ENCODE results near the gene C4A. TPM values are rescaled to one million over a fixed set of nuclear protein-coding genes. Genes with fewer than 3 reads are reported as not detected.
"Not testable (repeated sequence)": the region's sequence is repeated elsewhere in the genome, so short reads cannot be mapped to it uniquely, and the experiment has no call there.

The C4A gene
- total and polyA plus RNA-seq, 4 donors, result 47.5 to 107 (median 62.1) TPM

DNA sequence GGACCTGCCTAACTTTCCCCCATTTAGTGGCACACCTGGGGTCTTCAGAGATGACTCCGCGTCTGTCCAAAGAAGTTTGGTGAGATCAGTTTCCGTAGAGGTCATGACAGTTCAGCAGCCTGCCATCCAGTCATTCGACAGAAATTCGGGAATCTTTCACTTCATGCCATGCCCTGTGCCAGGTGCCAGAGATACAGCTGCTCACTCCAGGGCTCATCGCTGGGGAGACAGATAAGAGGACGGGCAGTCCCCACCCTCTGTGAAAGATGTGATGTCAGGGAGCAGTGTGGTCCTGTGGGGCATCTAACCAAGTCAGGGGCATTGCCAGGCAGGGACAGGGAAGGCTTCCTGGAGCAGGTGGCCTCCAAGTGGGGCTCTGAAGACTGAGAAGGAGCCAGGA lies 21.4 kb downstream of the C4A start:
- not testable (repeated sequence) for H3K4me1 ChIP-seq (ENCODE audit: control insufficient read depth, insufficient read depth, low read length); H3K9me3 ChIP-seq (ENCODE audit: control insufficient read depth, insufficient read depth, low read length); DNase-seq (ENCODE audit: low read depth in 4 of 6, low spot score in 6 of 6); H3K4me3 ChIP-seq (ENCODE audit: low read depth, low read length); H3K27ac ChIP-seq (ENCODE audit: low read depth, low read length); H3K27me3 ChIP-seq (ENCODE audit: control insufficient read depth, insufficient read depth, low read length); H3K36me3 ChIP-seq (ENCODE audit: control insufficient read depth, insufficient read depth, low read length)
- WGBS (ENCODE audit: insufficient coverage), result no CpG with 5 or more reads among the region's 7 CpGs

DNA sequence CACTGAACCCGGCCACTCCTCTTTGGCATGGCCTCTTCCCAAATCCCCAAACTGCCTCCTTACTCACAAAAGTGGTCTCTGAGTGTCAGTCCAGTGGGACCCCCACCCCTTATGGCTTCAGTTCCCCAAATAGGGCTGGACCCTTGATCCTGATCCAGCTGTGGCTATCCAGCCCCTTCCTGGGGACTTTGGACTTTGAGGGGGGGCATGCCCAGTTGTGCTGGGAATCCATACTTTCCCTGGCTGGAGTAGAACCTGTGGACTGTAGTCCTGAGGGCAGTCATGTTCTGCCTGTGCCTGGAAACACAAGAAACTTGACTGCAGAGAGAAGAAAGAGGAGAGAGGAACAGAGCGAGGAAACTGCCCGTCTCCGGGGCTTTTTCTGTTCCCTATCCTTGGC lies 22.5 kb downstream of the C4A start:
- not testable (repeated sequence) for H3K27ac ChIP-seq (ENCODE audit: low read depth, low read length); H3K4me1 ChIP-seq (ENCODE audit: control insufficient read depth, insufficient read depth, low read length); H3K9me3 ChIP-seq (ENCODE audit: control insufficient read depth, insufficient read depth, low read length); H3K36me3 ChIP-seq (ENCODE audit: control insufficient read depth, insufficient read depth, low read length); H3K27me3 ChIP-seq (ENCODE audit: control insufficient read depth, insufficient read depth, low read length); H3K4me3 ChIP-seq (ENCODE audit: low read depth, low read length); DNase-seq (ENCODE audit: low read depth in 4 of 6, low spot score in 6 of 6)
- WGBS (ENCODE audit: insufficient coverage), result 71% methylated on average over 2 of the region's 4 CpGs

- 81% methylated on average over 7 of the region's 13 CpGs for WGBS (ENCODE audit: insufficient coverage)
- not testable (repeated sequence) for H3K27ac ChIP-seq (ENCODE audit: low read depth, low read length); H3K27me3 ChIP-seq (ENCODE audit: control insufficient read depth, insufficient read depth, low read length); H3K4me1 ChIP-seq (ENCODE audit: control insufficient read depth, insufficient read depth, low read length); DNase-seq (ENCODE audit: low read depth in 4 of 6, low spot score in 6 of 6); H3K9me3 ChIP-seq (ENCODE audit: control insufficient read depth, insufficient read depth, low read length); H3K36me3 ChIP-seq (ENCODE audit: control insufficient read depth, insufficient read depth, low read length); H3K4me3 ChIP-seq (ENCODE audit: low read depth, low read length)
Measured at GRCh38 chr6:32004864-32005537, 23.1 kb downstream of the C4A start.

GRCh38 chr6:32005538-32005880 lies 23.7 kb downstream of the C4A start:
- not testable (repeated sequence) for H3K27ac ChIP-seq (ENCODE audit: low read depth, low read length); DNase-seq (ENCODE audit: low read depth in 4 of 6, low spot score in 6 of 6); H3K9me3 ChIP-seq (ENCODE audit: control insufficient read depth, insufficient read depth, low read length); H3K4me1 ChIP-seq (ENCODE audit: control insufficient read depth, insufficient read depth, low read length); H3K36me3 ChIP-seq (ENCODE audit: control insufficient read depth, insufficient read depth, low read length); H3K27me3 ChIP-seq (ENCODE audit: control insufficient read depth, insufficient read depth, low read length); H3K4me3 ChIP-seq (ENCODE audit: low read depth, low read length)
- WGBS (ENCODE audit: insufficient coverage), result 89% methylated on average over 5 of the region's 9 CpGs

- 100% methylated on average over 2 of the region's 8 CpGs for WGBS (ENCODE audit: insufficient coverage)
- not testable (repeated sequence) for H3K4me1 ChIP-seq (ENCODE audit: control insufficient read depth, insufficient read depth, low read length); H3K9me3 ChIP-seq (ENCODE audit: control insufficient read depth, insufficient read depth, low read length); H3K4me3 ChIP-seq (ENCODE audit: low read depth, low read length); H3K27me3 ChIP-seq (ENCODE audit: control insufficient read depth, insufficient read depth, low read length); H3K27ac ChIP-seq (ENCODE audit: low read depth, low read length); H3K36me3 ChIP-seq (ENCODE audit: control insufficient read depth, insufficient read depth, low read length); DNase-seq (ENCODE audit: low read depth in 4 of 6, low spot score in 6 of 6)
Measured at GRCh38 chr6:32005991-32006529, 24.2 kb downstream of the C4A start.

GRCh38 chr6:32007086-32007485 lies 25.2 kb downstream of the C4A start:
- H3K27me3 ChIP-seq (ENCODE audit: control insufficient read depth, insufficient read depth, low read length); H3K4me3 ChIP-seq (ENCODE audit: low read depth, low read length); H3K27ac ChIP-seq (ENCODE audit: low read depth, low read length); H3K4me1 ChIP-seq (ENCODE audit: control insufficient read depth, insufficient read depth, low read length); H3K9me3 ChIP-seq (ENCODE audit: control insufficient read depth, insufficient read depth, low read length); H3K36me3 ChIP-seq (ENCODE audit: control insufficient read depth, insufficient read depth, low read length); DNase-seq (ENCODE audit: low read depth in 4 of 6, low spot score in 6 of 6): not testable (repeated sequence)
- 75% methylated on average over 6 of the region's 12 CpGs for WGBS (ENCODE audit: insufficient coverage)

- H3K27ac ChIP-seq (ENCODE audit: low read depth, low read length); H3K4me1 ChIP-seq (ENCODE audit: control insufficient read depth, insufficient read depth, low read length); H3K36me3 ChIP-seq (ENCODE audit: control insufficient read depth, insufficient read depth, low read length); H3K27me3 ChIP-seq (ENCODE audit: control insufficient read depth, insufficient read depth, low read length); H3K4me3 ChIP-seq (ENCODE audit: low read depth, low read length); H3K9me3 ChIP-seq (ENCODE audit: control insufficient read depth, insufficient read depth, low read length); DNase-seq (ENCODE audit: low read depth in 4 of 6, low spot score in 6 of 6): not testable (repeated sequence)
- no CpG with 5 or more reads among the region's 24 CpGs for WGBS (ENCODE audit: insufficient coverage)
Measured at GRCh38 chr6:32008037-32008436, 26.2 kb downstream of the C4A start.

GRCh38 chr6:32008616-32009015 lies 26.8 kb downstream of the C4A start:
- H3K27me3 ChIP-seq (ENCODE audit: control insufficient read depth, insufficient read depth, low read length); H3K9me3 ChIP-seq (ENCODE audit: control insufficient read depth, insufficient read depth, low read length); H3K27ac ChIP-seq (ENCODE audit: low read depth, low read length); H3K36me3 ChIP-seq (ENCODE audit: control insufficient read depth, insufficient read depth, low read length); H3K4me3 ChIP-seq (ENCODE audit: low read depth, low read length); H3K4me1 ChIP-seq (ENCODE audit: control insufficient read depth, insufficient read depth, low read length); DNase-seq (ENCODE audit: low read depth in 4 of 6, low spot score in 6 of 6): not testable (repeated sequence)
- WGBS (ENCODE audit: insufficient coverage), result 39% methylated on average over 4 of the region's 12 CpGs

DNA sequence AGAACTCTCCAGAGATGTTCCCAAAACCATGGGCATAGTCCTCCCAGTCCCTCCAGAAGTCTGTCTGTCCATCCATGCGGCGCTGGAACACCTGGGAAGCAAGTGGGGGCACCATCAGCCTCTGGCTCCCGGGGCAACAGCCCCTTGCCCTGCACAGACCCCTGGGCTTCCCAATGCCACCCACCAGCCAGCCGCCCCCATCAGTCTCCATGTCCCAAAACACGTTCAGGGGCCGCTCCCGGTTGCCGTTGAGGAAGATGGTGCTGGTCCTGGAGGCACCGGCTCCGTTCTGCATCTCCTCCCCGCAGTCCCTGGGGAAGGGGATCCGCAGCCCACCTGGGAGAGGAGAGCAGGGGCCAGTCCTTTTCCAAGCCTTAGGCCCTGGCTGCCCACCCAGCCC lies 27.7 kb downstream of the C4A start:
- not testable (repeated sequence) for H3K27ac ChIP-seq (ENCODE audit: low read depth, low read length); H3K4me3 ChIP-seq (ENCODE audit: low read depth, low read length); DNase-seq (ENCODE audit: low read depth in 4 of 6, low spot score in 6 of 6); H3K4me1 ChIP-seq (ENCODE audit: control insufficient read depth, insufficient read depth, low read length); H3K36me3 ChIP-seq (ENCODE audit: control insufficient read depth, insufficient read depth, low read length); H3K27me3 ChIP-seq (ENCODE audit: control insufficient read depth, insufficient read depth, low read length); H3K9me3 ChIP-seq (ENCODE audit: control insufficient read depth, insufficient read depth, low read length)
- 88% methylated on average over 1 of the region's 12 CpGs for WGBS (ENCODE audit: insufficient coverage)

- WGBS (ENCODE audit: insufficient coverage), result no CpG with 5 or more reads among the region's 27 CpGs
- not testable (repeated sequence) for H3K4me3 ChIP-seq (ENCODE audit: low read depth, low read length); H3K9me3 ChIP-seq (ENCODE audit: control insufficient read depth, insufficient read depth, low read length); H3K27me3 ChIP-seq (ENCODE audit: control insufficient read depth, insufficient read depth, low read length); H3K27ac ChIP-seq (ENCODE audit: low read depth, low read length); H3K4me1 ChIP-seq (ENCODE audit: control insufficient read depth, insufficient read depth, low read length); H3K36me3 ChIP-seq (ENCODE audit: control insufficient read depth, insufficient read depth, low read length); DNase-seq (ENCODE audit: low read depth in 4 of 6, low spot score in 6 of 6)
Measured at GRCh38 chr6:32010856-32011530, 29.1 kb downstream of the C4A start.

All from spinal cord (tissue), 10 donors.